KMS-11 (cell line): Measurements from ENCODE around the gene CD79A.

ENCODE experiments used
- H2AFZ ChIP-seq: fragments of 200-600 bp; sonication (generic); 2 replicates; pipeline ENCODE4 v1.6.1; 2016; ENCODE audit warnings: antibody characterized with exemption, mixed run types, low read depth
- H3K27ac ChIP-seq: fragments of 200-600 bp; sonication (generic); 2 replicates; pipeline ENCODE4 v1.6.1; 2016; ENCODE audit warnings: mild to moderate bottlenecking, mixed run types
- H3K27me3 ChIP-seq: fragments of 200-600 bp; sonication (generic); 2 replicates; pipeline ENCODE4 v1.6.1; 2017; ENCODE audit warnings: mild to moderate bottlenecking, low read depth, mixed run types, moderate library complexity; ENCODE audit not compliant: insufficient read depth
- H3K36me3 ChIP-seq: fragments of 200-600 bp; sonication (generic); 2 replicates; pipeline ENCODE4 v1.6.1; 2017; ENCODE audit warnings: mild to moderate bottlenecking, mixed run types; ENCODE audit not compliant: insufficient read depth
- H3K4me1 ChIP-seq: fragments of 200-600 bp; sonication (generic); 2 replicates; pipeline ENCODE4 v1.6.1; 2016; ENCODE audit warnings: mild to moderate bottlenecking, low read depth, mixed run types; ENCODE audit not compliant: poor library complexity, severe bottlenecking
- H3K4me2 ChIP-seq: fragments of 200-600 bp; sonication (generic); 2 replicates; pipeline ENCODE4 v1.7.0; 2016; ENCODE audit warnings: mild to moderate bottlenecking, mixed run types
- H3K4me3 ChIP-seq: fragments of 200-600 bp; sonication (generic); IDR thresholded peaks from 2 replicates; pipeline ENCODE4 v1.6.1; 2017; ENCODE audit warnings: low read depth, low read length, mixed read lengths; ENCODE audit not compliant: insufficient read depth
- H3K79me2 ChIP-seq: fragments of 200-600 bp; sonication (generic); 2 replicates; pipeline ENCODE4 v1.6.1; 2016; ENCODE audit warnings: low read depth, mixed run types; ENCODE audit not compliant: insufficient read depth
- H3K9ac ChIP-seq: fragments of 200-600 bp; sonication (generic); 2 replicates; pipeline ENCODE4 v1.6.1; 2016; ENCODE audit warnings: mild to moderate bottlenecking, mixed run types
- H4K20me1 ChIP-seq: fragments of 200-600 bp; sonication (generic); 2 replicates; pipeline ENCODE4 v1.6.1; 2016; ENCODE audit warnings: mild to moderate bottlenecking, mixed run types; ENCODE audit not compliant: insufficient read depth
- TF ChIP-seq, protein P1 (sequence below): fragments of 200-600 bp; sonication (generic); conservative IDR thresholded peaks from 2 replicates; pipeline ENCODE4 v1.6.1; 2017; ENCODE audit warnings: low read depth, mild to moderate bottlenecking, antibody characterized with exemption, low read length, moderate library complexity, mixed read lengths

CD79A gene

DNA sequence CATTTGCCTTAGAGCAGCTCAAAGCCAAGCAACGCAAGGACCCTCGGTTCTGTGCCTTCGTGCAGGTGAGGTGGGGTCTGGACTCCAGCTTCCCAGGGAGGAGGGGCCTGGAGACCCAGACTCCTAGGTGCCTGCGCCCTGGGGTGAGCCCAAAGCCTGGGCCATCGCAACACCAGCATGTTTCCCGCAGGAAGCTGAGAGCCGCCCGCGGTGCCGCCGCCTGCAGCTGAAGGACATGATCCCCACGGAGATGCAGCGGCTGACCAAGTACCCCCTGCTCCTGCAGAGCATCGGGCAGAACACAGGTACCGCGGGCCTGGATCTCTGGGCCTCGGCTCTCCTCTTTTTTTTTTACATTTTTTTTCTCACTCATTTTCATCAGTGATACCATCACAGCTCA is 25.5 kb downstream of the CD79A start:
- H3K27me3 ChIP-seq, result no peaks in the 10 kb centered on the region
- no peak overlapping the region for H3K4me3 ChIP-seq
- no peaks in the 10 kb centered on the region for H3K79me2 ChIP-seq
- H2AFZ ChIP-seq, result no peak overlapping the region
- no peak overlapping the region for H3K4me2 ChIP-seq
- no peaks in the 10 kb centered on the region for H4K20me1 ChIP-seq
- no peak overlapping the region for H3K27ac ChIP-seq
- H3K4me1 ChIP-seq, result no peaks in the 10 kb centered on the region
- H3K36me3 ChIP-seq, result no peaks in the 10 kb centered on the region; the same call in 1 of the 2 replicates
- TF ChIP-seq, protein P1, sequence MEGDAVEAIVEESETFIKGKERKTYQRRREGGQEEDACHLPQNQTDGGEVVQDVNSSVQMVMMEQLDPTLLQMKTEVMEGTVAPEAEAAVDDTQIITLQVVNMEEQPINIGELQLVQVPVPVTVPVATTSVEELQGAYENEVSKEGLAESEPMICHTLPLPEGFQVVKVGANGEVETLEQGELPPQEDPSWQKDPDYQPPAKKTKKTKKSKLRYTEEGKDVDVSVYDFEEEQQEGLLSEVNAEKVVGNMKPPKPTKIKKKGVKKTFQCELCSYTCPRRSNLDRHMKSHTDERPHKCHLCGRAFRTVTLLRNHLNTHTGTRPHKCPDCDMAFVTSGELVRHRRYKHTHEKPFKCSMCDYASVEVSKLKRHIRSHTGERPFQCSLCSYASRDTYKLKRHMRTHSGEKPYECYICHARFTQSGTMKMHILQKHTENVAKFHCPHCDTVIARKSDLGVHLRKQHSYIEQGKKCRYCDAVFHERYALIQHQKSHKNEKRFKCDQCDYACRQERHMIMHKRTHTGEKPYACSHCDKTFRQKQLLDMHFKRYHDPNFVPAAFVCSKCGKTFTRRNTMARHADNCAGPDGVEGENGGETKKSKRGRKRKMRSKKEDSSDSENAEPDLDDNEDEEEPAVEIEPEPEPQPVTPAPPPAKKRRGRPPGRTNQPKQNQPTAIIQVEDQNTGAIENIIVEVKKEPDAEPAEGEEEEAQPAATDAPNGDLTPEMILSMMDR, result no peak
- H3K9ac ChIP-seq, result no peak overlapping the region

DNA sequence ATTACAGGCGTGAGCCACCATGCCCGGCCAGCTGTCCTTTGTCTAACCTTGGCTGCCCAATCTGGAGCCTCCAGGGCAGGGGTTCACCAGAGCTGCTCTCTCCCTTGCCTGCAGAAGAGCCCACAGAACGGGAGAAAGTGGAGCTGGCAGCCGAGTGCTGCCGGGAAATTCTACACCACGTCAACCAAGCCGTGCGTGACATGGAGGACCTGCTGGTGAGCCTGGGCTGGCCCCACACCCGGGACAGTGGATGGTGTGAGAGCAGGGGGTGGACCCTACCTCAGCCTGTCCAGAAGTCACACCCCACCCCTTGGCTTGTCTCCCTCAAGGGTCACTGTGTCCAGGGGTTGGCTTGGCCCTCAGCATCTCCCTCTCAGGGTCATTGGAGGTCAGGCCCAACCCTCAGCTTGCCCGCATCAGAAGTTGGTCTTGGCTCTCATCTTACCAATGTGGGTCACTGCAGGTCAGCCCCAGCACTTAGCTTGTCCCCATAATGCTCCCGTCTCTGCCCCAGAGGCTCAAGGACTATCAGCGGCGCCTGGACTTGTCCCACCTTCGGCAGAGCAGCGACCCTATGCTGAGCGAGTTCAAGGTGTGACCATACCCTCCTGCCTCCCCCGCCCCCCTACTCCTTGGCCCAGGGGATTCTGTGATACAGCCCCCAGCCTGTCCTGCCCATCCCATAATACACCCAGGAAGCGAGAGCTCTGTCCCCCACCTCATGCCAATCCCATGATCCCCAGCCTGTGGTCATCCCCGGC is 26.3 kb downstream of the CD79A start:
- TF ChIP-seq, protein P1, result no peak
- no peaks in the 10 kb centered on the region for H3K27me3 ChIP-seq
- H3K4me2 ChIP-seq, result no peak overlapping the region
- no peak overlapping the region for H3K4me3 ChIP-seq
- H3K79me2 ChIP-seq, result no peaks in the 10 kb centered on the region
- H4K20me1 ChIP-seq, result no peaks in the 10 kb centered on the region
- no peak overlapping the region for H3K27ac ChIP-seq
- no peaks in the 10 kb centered on the region for H3K4me1 ChIP-seq
- no peak overlapping the region for H2AFZ ChIP-seq
- no peaks in the 10 kb centered on the region; the same call in 1 of the 2 replicates for H3K36me3 ChIP-seq
- no peak overlapping the region for H3K9ac ChIP-seq

DNA sequence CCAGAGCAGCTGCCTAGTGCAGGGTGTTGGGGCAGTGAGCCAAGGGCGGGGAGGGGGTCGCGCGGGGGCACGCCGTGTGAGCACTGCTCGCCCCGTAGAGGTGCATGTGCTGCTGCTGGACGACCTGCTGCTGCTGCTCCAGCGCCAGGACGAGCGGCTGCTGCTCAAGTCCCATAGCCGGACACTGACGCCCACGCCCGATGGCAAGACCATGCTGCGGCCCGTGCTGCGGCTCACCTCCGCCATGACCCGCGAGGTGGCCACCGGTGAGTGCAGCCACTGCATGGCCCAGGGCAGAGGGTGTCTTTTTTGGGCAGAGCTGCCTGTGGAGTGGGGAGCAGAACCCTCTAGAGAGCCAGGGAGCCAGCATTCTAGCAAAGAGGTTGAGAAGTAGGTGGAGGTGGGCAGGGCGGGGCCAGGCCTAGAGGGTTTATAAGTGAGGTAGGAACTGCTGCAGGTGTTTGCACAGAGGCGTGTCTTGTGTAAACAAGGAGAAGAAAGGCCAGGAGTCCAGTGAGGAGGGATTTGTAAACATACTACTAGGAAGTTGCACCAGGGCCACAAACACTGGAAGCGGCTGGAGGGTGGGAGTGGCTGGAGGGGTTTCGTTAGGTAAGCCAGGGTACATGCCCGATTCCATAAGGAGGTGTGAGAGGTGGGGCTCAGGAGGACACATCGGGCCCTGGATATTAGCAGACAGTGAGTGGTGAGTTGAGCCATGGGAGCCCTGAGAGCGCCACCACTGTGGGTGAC is 27.2 kb downstream of the CD79A start:
- H3K4me3 ChIP-seq, result no peak overlapping the region
- no peaks in the 10 kb centered on the region for H3K27me3 ChIP-seq
- no peak overlapping the region for H2AFZ ChIP-seq
- no peaks in the 10 kb centered on the region for H4K20me1 ChIP-seq
- no peaks in the 10 kb centered on the region for H3K79me2 ChIP-seq
- no peak overlapping the region for H3K4me2 ChIP-seq
- no peak overlapping the region for H3K27ac ChIP-seq
- TF ChIP-seq, protein P1, result no peak
- H3K36me3 ChIP-seq, result no peaks in the 10 kb centered on the region; the same call in 1 of the 2 replicates
- H3K4me1 ChIP-seq, result no peaks in the 10 kb centered on the region
- H3K9ac ChIP-seq, result no peak overlapping the region

GRCh38 chr19:41905273-41906002 is 28.4 kb downstream of the CD79A start:
- Histone ChIP-seq H3K9ac (no peak overlapping the region), H4K20me1 (no peaks in the 10 kb centered on the region), H2AFZ (no peak overlapping the region), H3K27ac (no peak overlapping the region), H3K27me3 (no peaks in the 10 kb centered on the region), H3K4me3 (no peak overlapping the region), H3K4me2 (no peak overlapping the region), H3K36me3 (no peaks in the 10 kb centered on the region; the same call in 1 of the 2 replicates), H3K4me1 (no peaks in the 10 kb centered on the region), H3K79me2 (no peaks in the 10 kb centered on the region)
- TF ChIP-seq, protein P1, result no peak
